ENCODE measurements around the gene PPP1R15B. TPM values are rescaled to one million over a fixed set of nuclear protein-coding genes. Genes with fewer than 3 reads are reported as not detected.

PPP1R15B gene
- 10 to 100 TPM; 77.5 to 77.8 TPM for total RNA-seq

DNA sequence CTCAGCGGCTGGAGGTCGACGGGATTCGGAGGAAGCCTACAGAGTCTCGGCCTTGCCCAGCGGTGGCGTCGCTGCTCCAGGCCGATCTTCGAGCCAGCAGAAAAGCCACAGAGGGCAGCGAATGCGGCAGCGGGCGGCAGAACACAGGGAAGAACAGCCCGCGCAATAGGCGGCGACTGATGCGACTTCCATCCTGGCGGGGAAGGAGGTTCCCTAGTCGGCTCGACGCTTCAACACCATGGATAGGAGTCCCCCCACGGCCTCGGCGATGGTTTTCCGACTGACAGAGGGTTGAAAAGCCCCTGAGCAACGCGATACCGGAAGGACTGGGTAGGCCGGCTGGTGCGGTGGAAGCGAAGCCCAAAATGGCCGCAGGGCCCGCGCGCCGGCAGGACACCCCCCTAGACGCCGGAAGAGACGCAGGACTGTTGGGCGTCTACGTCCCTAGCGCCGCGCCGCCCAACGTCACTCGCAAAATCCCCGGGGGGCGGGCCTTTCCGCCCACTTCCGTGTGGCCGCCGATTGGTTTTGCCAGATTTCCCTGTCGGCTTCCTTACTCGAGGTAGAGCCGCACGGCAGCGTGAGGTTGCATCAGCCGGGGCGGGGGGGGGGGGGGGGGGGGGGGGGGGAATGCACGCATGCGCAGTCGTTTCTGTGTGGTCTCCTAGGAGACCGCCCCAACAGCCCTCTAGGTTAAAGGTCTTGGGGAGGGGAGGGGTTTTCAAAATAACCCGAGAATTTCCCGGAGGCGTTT, at the start of gene PPP1R15B:
TSS of gene PPP1R15B (minus strand) at position 367 of the 754 bp plus-strand sequence. CDS start 406 bp downstream, outside the sequence.
- Mint-ChIP-seq H3K36me3 (peaks cover 40% of the 10 kb centered on the region), H3K27me3 (no peaks in the 10 kb centered on the region), H3K4me1 (peaks cover 7% of the 10 kb centered on the region), H3K4me3 (peak within 1 kb of the TSS; percentile 96), H3K9me3 (no peaks in the 10 kb centered on the region), H3K27ac (peak within 1 kb of the TSS; percentile 99)
- ATAC-seq (ENCODE audit: low read depth), result peak; percentile 91
- DNase-seq, result peak; percentile 98
- POLR2A ChIA-PET, result interaction anchor here (1.0 to 1.3 kb wide), 2 partner anchors 83 to 1404 kb away, joined by 3 read pairs; partner anchors contain the start of genes PIK3C2B and TMEM183A

- H3K36me3 Mint-ChIP-seq, result peaks cover 32% of the 10 kb centered on the region
- no peak for ATAC-seq (ENCODE audit: low read depth)
- H3K27me3 Mint-ChIP-seq, result no peaks in the 10 kb centered on the region
- H3K9me3 Mint-ChIP-seq, result no peaks in the 10 kb centered on the region
- peak overlapping the region; percentile 15 for H3K4me3 Mint-ChIP-seq
- peak overlapping the region; percentile 88 for H3K27ac Mint-ChIP-seq
- POLR2A ChIA-PET, result no interaction called here
- DNase-seq, result no peak
- H3K4me1 Mint-ChIP-seq, result peaks cover 45% of the 10 kb centered on the region
Measured at GRCh38 chr1:204460346-204460745, 48.7 kb upstream of the PPP1R15B start.

- Mint-ChIP-seq H3K4me3 (no peak overlapping the region), H3K9me3 (no peaks in the 10 kb centered on the region), H3K4me1 (peaks cover 39% of the 10 kb centered on the region), H3K27me3 (no peaks in the 10 kb centered on the region), H3K27ac (no peak overlapping the region), H3K36me3 (peaks cover 32% of the 10 kb centered on the region)
- DNase-seq, result no peak
- no peak for ATAC-seq (ENCODE audit: low read depth)
- POLR2A ChIA-PET, result interaction anchor here (1.9 kb wide), 1 partner anchor 35 kb away, joined by 5 read pairs; the partner anchor contains the start of gene PIK3C2B
Measured at GRCh38 chr1:204459706-204460105, 48.1 kb upstream of the PPP1R15B start.

DNA sequence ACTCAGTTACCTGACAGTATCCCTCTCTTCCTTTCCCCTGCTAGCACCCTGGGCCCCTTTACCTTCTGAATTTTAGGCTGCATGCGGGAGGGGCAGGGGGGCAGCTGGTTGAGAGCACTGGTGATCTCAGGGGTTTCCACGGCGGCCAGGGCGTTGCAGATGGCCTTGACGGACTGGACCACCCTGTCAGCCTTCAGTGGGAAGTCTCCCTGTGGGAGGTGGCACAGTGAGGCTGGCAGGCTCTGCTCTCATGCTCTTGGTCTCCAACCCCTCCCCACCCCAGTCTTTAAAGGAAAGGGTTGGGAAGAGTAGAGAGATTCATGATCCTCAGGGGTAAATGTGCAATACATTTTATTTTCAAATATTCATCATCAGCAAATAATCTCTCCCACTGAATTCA, 46.0 kb upstream of the PPP1R15B start:
- Mint-ChIP-seq H3K4me3 (no peak overlapping the region), H3K27ac (no peak overlapping the region), H3K4me1 (peaks cover 30% of the 10 kb centered on the region), H3K27me3 (no peaks in the 10 kb centered on the region), H3K9me3 (no peaks in the 10 kb centered on the region), H3K36me3 (peaks cover 34% of the 10 kb centered on the region)
- POLR2A ChIA-PET, result interaction anchor here (1.6 kb wide), 1 partner anchor 9 kb away, joined by 4 read pairs; no protein-coding TSS in a partner anchor
- no peak for DNase-seq
- ATAC-seq (ENCODE audit: low read depth), result no peak

- H3K36me3 Mint-ChIP-seq, result peaks cover 34% of the 10 kb centered on the region
- no peak overlapping the region for H3K4me3 Mint-ChIP-seq
- ATAC-seq (ENCODE audit: low read depth), result no peak
- DNase-seq, result no peak
- POLR2A ChIA-PET, result interaction anchor here (1.6 kb wide), 1 partner anchor 10 kb away, joined by 4 read pairs; no protein-coding TSS in a partner anchor
- H3K27ac Mint-ChIP-seq, result no peak overlapping the region
- no peaks in the 10 kb centered on the region for H3K27me3 Mint-ChIP-seq
- H3K4me1 Mint-ChIP-seq, result peaks cover 26% of the 10 kb centered on the region
- H3K9me3 Mint-ChIP-seq, result no peaks in the 10 kb centered on the region
Measured at GRCh38 chr1:204456826-204457442, 45.3 kb upstream of the PPP1R15B start.

GRCh38 chr1:204455831-204456145, 44.2 kb upstream of the PPP1R15B start:
- POLR2A ChIA-PET, result interaction anchor here (1.1 kb wide), 1 partner anchor 52 kb away, joined by 3 read pairs; no protein-coding TSS in a partner anchor
- Mint-ChIP-seq H3K4me3 (no peak overlapping the region), H3K27ac (no peak overlapping the region), H3K4me1 (peaks cover 15% of the 10 kb centered on the region), H3K9me3 (no peaks in the 10 kb centered on the region), H3K36me3 (peaks cover 35% of the 10 kb centered on the region), H3K27me3 (no peaks in the 10 kb centered on the region)
- DNase-seq, result no peak
- no peak for ATAC-seq (ENCODE audit: low read depth)

GRCh38 chr1:204455063-204455830, 43.6 kb upstream of the PPP1R15B start:
- peaks cover 12% of the 10 kb centered on the region for H3K4me1 Mint-ChIP-seq
- H3K27me3 Mint-ChIP-seq, result no peaks in the 10 kb centered on the region
- ATAC-seq (ENCODE audit: low read depth), result no peak
- H3K4me3 Mint-ChIP-seq, result no peak overlapping the region
- H3K9me3 Mint-ChIP-seq, result no peaks in the 10 kb centered on the region
- POLR2A ChIA-PET, result interaction anchor here (1.1 kb wide), 1 partner anchor 52 kb away, joined by 3 read pairs; no protein-coding TSS in a partner anchor
- no peak for DNase-seq
- H3K36me3 Mint-ChIP-seq, result peaks cover 32% of the 10 kb centered on the region
- H3K27ac Mint-ChIP-seq, result no peak overlapping the region

DNA sequence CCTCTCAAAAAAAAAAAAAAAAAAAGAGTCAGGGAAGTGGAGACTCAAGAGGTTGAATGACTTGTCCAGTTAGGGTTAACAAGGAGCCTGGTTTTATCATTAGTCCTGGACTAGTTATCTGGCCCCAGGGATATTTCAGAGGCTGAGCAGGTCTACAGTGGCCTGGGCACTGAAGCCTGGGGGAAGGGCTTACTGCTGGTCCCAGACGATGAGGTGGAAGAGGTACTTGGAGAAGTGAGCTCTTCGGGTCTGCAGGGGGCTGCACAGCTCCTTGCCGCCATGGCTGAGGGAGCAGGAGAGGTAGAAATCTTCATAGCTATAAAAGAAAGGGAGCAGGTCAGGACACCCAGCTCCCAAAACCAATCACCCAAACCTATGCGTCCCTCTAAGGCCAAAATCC, 42.9 kb upstream of the PPP1R15B start:
- Mint-ChIP-seq H3K27me3 (no peaks in the 10 kb centered on the region), H3K36me3 (peaks cover 24% of the 10 kb centered on the region), H3K9me3 (no peaks in the 10 kb centered on the region), H3K4me1 (peaks cover 14% of the 10 kb centered on the region), H3K4me3 (no peak overlapping the region), H3K27ac (no peak overlapping the region)
- DNase-seq (no peak), ATAC-seq (ENCODE audit: low read depth) (no peak)
- POLR2A ChIA-PET, result interaction anchor here (0.7 kb wide), 1 partner anchor 26 kb away, joined by 6 read pairs; no protein-coding TSS in a partner anchor

DNA sequence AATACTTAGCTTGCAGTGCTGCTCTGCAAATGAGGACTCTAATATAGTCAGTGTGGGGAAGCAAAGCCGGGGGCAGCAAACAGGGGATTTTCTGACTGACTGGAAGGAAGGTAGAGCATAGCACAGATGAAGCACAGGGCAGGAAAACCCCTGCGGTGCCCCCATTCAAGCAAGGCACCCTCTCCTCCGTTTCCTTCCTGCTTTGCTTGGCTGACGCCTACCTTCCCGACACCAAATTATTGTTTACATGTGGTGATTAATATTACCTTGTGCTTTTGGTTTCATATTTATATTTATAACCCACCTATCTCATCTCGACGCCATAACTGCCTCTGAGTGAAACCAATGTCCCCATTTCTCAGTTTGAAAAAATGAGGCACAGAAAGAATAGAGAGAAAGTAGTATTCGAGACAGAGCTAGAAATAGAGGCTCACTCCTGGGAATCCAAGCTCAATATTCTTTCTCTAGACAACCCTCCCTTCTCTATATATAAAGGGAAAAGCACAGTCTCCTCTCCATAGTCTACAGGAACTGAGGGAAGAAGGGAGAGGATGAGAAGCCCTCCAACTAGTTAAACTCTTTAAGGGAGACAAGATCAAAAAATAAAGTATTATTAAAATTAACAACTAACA, 41.6 kb upstream of the PPP1R15B start:
- DNase-seq (peak; percentile 49), ATAC-seq (ENCODE audit: low read depth) (peak; percentile 94)
- peak overlapping the region; percentile 54 for H3K4me3 Mint-ChIP-seq
- peak overlapping the region; percentile 89 for H3K27ac Mint-ChIP-seq
- H3K4me1 Mint-ChIP-seq, result peaks cover 18% of the 10 kb centered on the region
- peaks cover 21% of the 10 kb centered on the region for H3K36me3 Mint-ChIP-seq
- H3K27me3 Mint-ChIP-seq, result no peaks in the 10 kb centered on the region
- POLR2A ChIA-PET, result interaction anchor here (0.7 to 1.4 kb wide), 4 partner anchors 41 to 1483 kb away, joined by 3 to 4 read pairs (median 3); partner anchors contain the start of gene MDM4
- H3K9me3 Mint-ChIP-seq, result no peaks in the 10 kb centered on the region

- Mint-ChIP-seq H3K4me3 (no peak overlapping the region), H3K9me3 (no peaks in the 10 kb centered on the region), H3K36me3 (peaks cover 19% of the 10 kb centered on the region), H3K4me1 (peaks cover 19% of the 10 kb centered on the region), H3K27me3 (no peaks in the 10 kb centered on the region), H3K27ac (peak overlapping the region; percentile 13)
- ATAC-seq (ENCODE audit: low read depth), result no peak
- no peak for DNase-seq
- POLR2A ChIA-PET, result interaction anchor here (0.8 kb wide), 1 partner anchor 34 kb away, joined by 4 read pairs; no protein-coding TSS in a partner anchor
Measured at GRCh38 chr1:204451352-204452124, 39.9 kb upstream of the PPP1R15B start.

- peaks cover 21% of the 10 kb centered on the region for H3K36me3 Mint-ChIP-seq
Measured at GRCh38 chr1:204450461-204451257, 39.0 kb upstream of the PPP1R15B start.

More at GRCh38 chr1:204450461-204451257, 39.0 kb upstream of the PPP1R15B start:
- Mint-ChIP-seq H3K4me1 (peaks cover 20% of the 10 kb centered on the region), H3K27ac (no peak overlapping the region), H3K27me3 (no peaks in the 10 kb centered on the region), H3K4me3 (no peak overlapping the region), H3K9me3 (no peaks in the 10 kb centered on the region)
- POLR2A ChIA-PET, result no interaction called here
- no peak for DNase-seq
- no peak for ATAC-seq (ENCODE audit: low read depth)

Data from activated naive CD8-positive, alpha-beta T cell treated with anti-CD3 and anti-CD28 coated beads, Interleukin-2, amount 10 ng/mL, durations not matched to agents 7 days and 5 days (primary cell).